ENCODE results near the gene PPP2R2D. TPM values are rescaled to one million over a fixed set of nuclear protein-coding genes. Genes with fewer than 3 reads are reported as not detected.

PPP2R2D gene
- total and polyA plus RNA-seq, 12 donors: 26.8 to 46.5 (median 35.1) TPM

DNA sequence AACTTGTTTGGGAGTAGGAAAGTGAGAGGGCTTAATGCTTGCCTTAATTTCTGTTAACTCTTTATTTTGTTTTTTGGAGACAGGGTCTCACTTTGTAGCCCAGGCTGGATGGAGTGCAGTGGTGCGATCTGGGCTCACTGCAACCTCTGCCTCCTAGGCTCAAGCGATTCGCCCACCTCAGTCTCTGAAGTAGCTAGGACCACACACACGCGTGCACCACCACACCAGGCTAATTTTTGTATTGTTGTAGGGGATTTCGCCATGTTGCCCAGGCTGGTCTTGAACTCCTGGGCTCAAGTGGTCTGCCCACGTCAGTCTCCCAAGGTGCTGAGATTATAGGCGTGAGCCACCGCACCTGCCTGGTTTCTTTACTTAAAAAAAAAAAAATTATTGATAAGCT lies 1.9 kb downstream of the PPP2R2D start:
- Histone ChIP-seq H3K9me3 (no peaks in the 10 kb centered on the region), H3K27ac (no peak overlapping the region), H3K27me3 (peaks cover 0 to 18% (median 16%) of the 10 kb centered on the region in 7 donors), H3K4me1 (peaks cover 10 to 66% (median 55%) of the 10 kb centered on the region in 9 donors), H3K4me3 (peak overlapping the region in 6 of 10 donors; percentile 78 to 99 (median 90)), H3K36me3 (peaks cover 0 to 26% (median 5%) of the 10 kb centered on the region in 9 donors)
- ATAC-seq: no peak
- no peak for DNase-seq
- TF ChIP-seq CTCF (IDR thresholded peaks at IDR 0.05): no peak
- intact Hi-C loops (cut with DNase I): loop anchor here in 6 of 10 donors (5.0 kb wide), 5 partner anchors 35 to 120 kb away; partner anchors contain the start of gene BNIP3 (in 1 of the 6)
- 86 to 87% methylated on average over 9 of the region's 9 CpGs for WGBS, 2 donors

- TF ChIP-seq CTCF (IDR thresholded peaks at IDR 0.05): no peak
Observed at GRCh38 chr10:131905267-131905571, 4.4 kb downstream of the PPP2R2D start.

DNA sequence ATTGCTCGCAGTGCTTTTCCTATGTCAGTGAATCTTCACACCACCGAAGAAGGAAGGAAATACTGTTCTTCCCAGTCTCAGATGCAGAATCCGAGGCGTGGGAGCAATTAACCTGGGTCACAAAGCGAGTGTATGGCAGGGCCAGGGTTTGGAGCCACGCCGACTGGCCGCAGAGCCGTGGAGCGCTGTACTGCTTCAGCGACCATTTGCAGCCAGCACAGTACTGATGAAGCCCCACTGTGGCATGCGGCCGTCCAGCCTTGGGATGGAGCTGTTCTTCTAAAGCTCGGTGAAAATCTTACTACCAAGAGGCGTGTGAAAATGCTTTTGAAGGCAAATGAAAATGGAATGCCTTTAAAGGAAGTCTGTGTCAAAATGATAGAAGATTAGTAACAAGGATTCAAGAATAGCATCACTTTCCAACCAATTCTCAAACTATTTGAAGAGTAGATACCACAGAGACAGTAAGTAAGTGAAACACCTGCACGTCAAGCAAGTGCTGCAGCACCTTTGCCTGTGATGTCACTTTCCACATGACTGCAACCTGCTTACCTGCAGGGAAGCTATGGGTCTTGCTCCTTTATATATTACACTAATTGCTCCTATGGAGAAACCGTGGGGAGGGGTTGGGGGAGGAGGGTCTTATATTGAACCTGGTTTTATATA lies 4.9 kb downstream of the PPP2R2D start:
- H3K27me3 ChIP-seq: no peaks in the 10 kb centered on the region
- H3K4me1 ChIP-seq: peaks cover 23 to 89% (median 69%) of the 10 kb centered on the region in 9 donors
- H3K27ac ChIP-seq: no peak overlapping the region
- peaks cover 0 to 48% (median 5%) of the 10 kb centered on the region in 9 donors for H3K36me3 ChIP-seq
- 80 to 82% methylated on average over 17 of the region's 17 CpGs for WGBS, 2 donors
- H3K9me3 ChIP-seq: no peaks in the 10 kb centered on the region
- DNase-seq (no peak), ATAC-seq (no peak)
- TF ChIP-seq CTCF (IDR thresholded peaks at IDR 0.05): no peak
- intact Hi-C loops (cut with DNase I): loop anchor here in 1 of 10 donors (5.0 kb wide), 1 partner anchor 72 kb away; no protein-coding TSS in a partner anchor
- H3K4me3 ChIP-seq: no peak overlapping the region

More at GRCh38 chr10:131905267-131905571, 4.4 kb downstream of the PPP2R2D start:
- no peak overlapping the region for H3K27ac ChIP-seq
- 64 to 72% methylated on average over 5 of the region's 5 CpGs for WGBS, 2 donors
- H3K36me3 ChIP-seq: peaks cover 0 to 48% (median 5%) of the 10 kb centered on the region in 9 donors
- no peaks in the 10 kb centered on the region for H3K27me3 ChIP-seq
- no peaks in the 10 kb centered on the region for H3K9me3 ChIP-seq
- intact Hi-C loops (cut with DNase I): loop anchor here in 1 of 10 donors (5.0 kb wide), 1 partner anchor 72 kb away; no protein-coding TSS in a partner anchor
- H3K4me3 ChIP-seq: no peak overlapping the region
- H3K4me1 ChIP-seq: peaks cover 21 to 84% (median 66%) of the 10 kb centered on the region in 9 donors
- no peak for DNase-seq
- ATAC-seq: no peak

DNA sequence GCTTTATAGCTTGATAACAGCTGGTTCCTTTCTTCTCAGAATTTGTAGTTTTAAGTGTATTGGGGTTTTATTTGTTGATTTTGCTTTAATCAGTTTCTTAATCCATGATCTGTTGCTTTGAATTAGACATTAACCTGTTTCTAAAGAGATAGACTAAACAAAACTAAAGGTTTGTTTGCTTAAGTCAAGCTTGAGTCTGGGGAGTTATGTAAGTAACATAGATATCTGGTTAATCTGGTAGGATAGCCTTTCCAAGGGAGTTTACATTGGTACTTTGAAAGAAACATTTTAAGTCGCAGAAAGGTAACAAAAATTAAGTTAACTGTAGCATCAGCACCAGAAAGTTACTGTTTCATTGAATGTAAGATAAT lies 5.4 kb downstream of the PPP2R2D start:
- H3K4me1 ChIP-seq: peaks cover 27 to 94% (median 74%) of the 10 kb centered on the region in 9 donors
- H3K9me3 ChIP-seq: no peaks in the 10 kb centered on the region
- WGBS, 2 donors: 91 to 95% methylated on average over 1 of the region's 1 CpG
- DNase-seq (no peak), ATAC-seq (no peak)
- H3K27ac ChIP-seq: no peak overlapping the region
- no peaks in the 10 kb centered on the region for H3K27me3 ChIP-seq
- TF ChIP-seq CTCF (IDR thresholded peaks at IDR 0.05): no peak
- intact Hi-C loops (cut with DNase I): loop anchor here in 1 of 10 donors (5.0 kb wide), 1 partner anchor 71 kb away; no protein-coding TSS in a partner anchor
- peaks cover 0 to 48% (median 5%) of the 10 kb centered on the region in 9 donors for H3K36me3 ChIP-seq
- H3K4me3 ChIP-seq: no peak overlapping the region
